ENCODE data around the gene SGCA. TPM values are rescaled to one million over a fixed set of nuclear protein-coding genes. Genes with fewer than 3 reads are reported as not detected.

Gene SGCA
- total RNA-seq, 6 experiments from 2014 or later, result 0.28 to 0.91 (median 0.76) TPM

GRCh38 chr17:50218071-50218759, 52.4 kb downstream of the SGCA start:
- H3K27ac Mint-ChIP-seq, result peak overlapping the region; percentile 97
- DNase-seq, result no peak
- H3K36me3 Mint-ChIP-seq (ENCODE audit: low read depth), result no peaks in the 10 kb centered on the region
- H3K9me3 Mint-ChIP-seq, result no peaks in the 10 kb centered on the region
- H3K4me3 Mint-ChIP-seq, result peak overlapping the region; percentile 87
- TF ChIP-seq CTCF (IDR thresholded peaks at IDR 0.05), result no peak
- H3K27me3 Mint-ChIP-seq (ENCODE audit: insufficient read depth), result no peaks in the 10 kb centered on the region; the same call in 1 of the 2 replicates
- H3K4me1 Mint-ChIP-seq (ENCODE audit: low read depth), result peaks cover 94% of the 10 kb centered on the region

GRCh38 chr17:50218771-50219315, 53.0 kb downstream of the SGCA start:
- DNase-seq, result peak; percentile 86
- H3K4me3 Mint-ChIP-seq, result peak overlapping the region; percentile 87
- H3K4me1 Mint-ChIP-seq (ENCODE audit: low read depth), result peaks cover 89% of the 10 kb centered on the region
- H3K36me3 Mint-ChIP-seq (ENCODE audit: low read depth), result no peaks in the 10 kb centered on the region
- no peaks in the 10 kb centered on the region; the same call in 1 of the 2 replicates for H3K27me3 Mint-ChIP-seq (ENCODE audit: insufficient read depth)
- H3K27ac Mint-ChIP-seq, result peak overlapping the region; percentile 97
- no peaks in the 10 kb centered on the region for H3K9me3 Mint-ChIP-seq
- no peak for TF ChIP-seq CTCF (IDR thresholded peaks at IDR 0.05)

GRCh38 chr17:50219342-50219741, 53.5 kb downstream of the SGCA start:
- Mint-ChIP-seq H3K4me3 (peak overlapping the region; percentile 87), H3K36me3 (ENCODE audit: low read depth) (0 out of 2 replicates have a peak, but pooled peaks cover under 1% of the 10 kb centered on the region), H3K27me3 (ENCODE audit: insufficient read depth) (no peaks in the 10 kb centered on the region; the same call in 1 of the 2 replicates), H3K9me3 (peaks cover under 1% of the 10 kb centered on the region), H3K27ac (peak overlapping the region; percentile 97), H3K4me1 (ENCODE audit: low read depth) (peaks cover 84% of the 10 kb centered on the region)
- no peak for TF ChIP-seq CTCF (IDR thresholded peaks at IDR 0.05)
- DNase-seq, result peak; percentile 86

- Mint-ChIP-seq H3K27me3 (ENCODE audit: insufficient read depth) (no peaks in the 10 kb centered on the region; the same call in 1 of the 2 replicates), H3K9me3 (peaks cover 7% of the 10 kb centered on the region), H3K27ac (peak overlapping the region; percentile 97), H3K4me3 (peak overlapping the region; percentile 87), H3K4me1 (ENCODE audit: low read depth) (peaks cover 77% of the 10 kb centered on the region), H3K36me3 (ENCODE audit: low read depth) (peaks cover 7% of the 10 kb centered on the region)
- no peak for TF ChIP-seq CTCF (IDR thresholded peaks at IDR 0.05)
- DNase-seq, result no peak
Observed at GRCh38 chr17:50219939-50220465, 54.2 kb downstream of the SGCA start.

GRCh38 chr17:50220811-50221210, 55.0 kb downstream of the SGCA start:
- Mint-ChIP-seq H3K27me3 (ENCODE audit: insufficient read depth) (no peaks in the 10 kb centered on the region; the same call in 1 of the 2 replicates), H3K4me3 (peak overlapping the region; percentile 87), H3K4me1 (ENCODE audit: low read depth) (peaks cover 69% of the 10 kb centered on the region), H3K36me3 (ENCODE audit: low read depth) (peaks cover 15% of the 10 kb centered on the region), H3K27ac (peak overlapping the region; percentile 97), H3K9me3 (peaks cover 15% of the 10 kb centered on the region)
- no peak for TF ChIP-seq CTCF (IDR thresholded peaks at IDR 0.05)
- no peak for DNase-seq

Measured in HFFc6 (cell line).